CD8-positive, alpha-beta memory T cell (primary cell): ENCODE results near the gene AVPR2. TPM values are rescaled to one million over a fixed set of nuclear protein-coding genes. Genes with fewer than 3 reads are reported as not detected.

Experiments
- CTCF ChIA-PET: fragments of 350-600 bp; sonication (Branson Sonifier 250); formaldehyde crosslinking; loops from one replicate; lab custom pipeline; 2021; ENCODE audit warnings: antibody characterized with exemption; lab: Charles Lee
- POLR2A ChIA-PET: fragments of 350-600 bp; sonication (Branson Sonifier 250); formaldehyde crosslinking; loops from one replicate; lab custom pipeline; 2021; ENCODE audit warnings: antibody characterized with exemption; lab: Charles Lee
- DNase-seq, 5 donors: peaks; one replicate each; pipeline versions ENCODE4 v3.0.0 to v3.0.0-alpha.2; 2020 to 2022; ENCODE audit warnings: mixed read lengths in 1 of 5
- H3K27ac ChIP-seq: one replicate; pipeline ENCODE4 v1.7.0; 2013; ENCODE audit warnings: low read depth, mild to moderate bottlenecking, low read length, moderate library complexity
- H3K27me3 ChIP-seq: 2 replicates; pipeline ENCODE4 v1.7.0; 2013; ENCODE audit warnings: low read length, mild to moderate bottlenecking; ENCODE audit not compliant: insufficient read depth, poor library complexity, severe bottlenecking
- H3K36me3 ChIP-seq: 2 replicates; pipeline ENCODE4 v1.7.0; 2013; ENCODE audit warnings: mild to moderate bottlenecking, low read length, moderate library complexity; ENCODE audit not compliant: insufficient read depth
- H3K4me1 ChIP-seq: 2 replicates; pipeline ENCODE4 v1.7.0; 2013; ENCODE audit warnings: mild to moderate bottlenecking, low read length, moderate library complexity; ENCODE audit not compliant: insufficient read depth
- H3K4me3 ChIP-seq: 2 replicates; pipeline ENCODE4 v1.7.0; 2013; ENCODE audit warnings: mild to moderate bottlenecking, low read length
- H3K9me3 ChIP-seq: 2 replicates; pipeline ENCODE4 v1.7.0; 2013; ENCODE audit warnings: mild to moderate bottlenecking, low read length
- H3K27ac Mint-ChIP-seq, 8 donors: one replicate each; pipeline ENCODE4 v1.8.0; 2020 to 2021; ENCODE audit warnings: mixed read lengths in 8 of 8, mild to moderate bottlenecking in 6 of 8, inconsistent platforms in 3 of 8, moderate library complexity in 3 of 8
- H3K27me3 Mint-ChIP-seq, 2 donors: one replicate each; pipeline ENCODE4 v1.8.0; 2020 to 2021; ENCODE audit warnings: mixed read lengths in 2 of 2, mild to moderate bottlenecking in 1 of 2, moderate library complexity in 1 of 2
- H3K36me3 Mint-ChIP-seq, 3 donors: one replicate each; pipeline ENCODE4 v1.8.0; 2020 to 2021; ENCODE audit warnings: mixed read lengths in 3 of 3, inconsistent platforms in 1 of 3, mild to moderate bottlenecking in 1 of 3
- H3K4me1 Mint-ChIP-seq, 3 donors: one replicate each; pipeline ENCODE4 v1.8.0; 2020 to 2021; ENCODE audit warnings: mixed read lengths in 3 of 3, inconsistent platforms in 1 of 3, mild to moderate bottlenecking in 1 of 3
- H3K4me3 Mint-ChIP-seq, 7 donors: one replicate each; pipeline ENCODE4 v1.8.0; 2020 to 2021; ENCODE audit warnings: mixed read lengths in 7 of 7, mild to moderate bottlenecking in 6 of 7, moderate library complexity in 4 of 7, inconsistent platforms in 2 of 7
- H3K9me3 Mint-ChIP-seq, 5 donors: one replicate each; pipeline ENCODE4 v1.8.0; 2020 to 2022; ENCODE audit warnings: mixed read lengths in 5 of 5, mild to moderate bottlenecking in 3 of 5, moderate library complexity in 2 of 5, inconsistent platforms in 1 of 5
- polyA plus RNA-seq: library from polyadenylated mRNA; unstranded; fragments of 300-500 nt; fragmentation: Illumina TruSeq; gene quantifications from one replicate; pipeline ENCODE4 v1.2.3, GENCODE V29; 2021
- total RNA-seq, 2 experiments: library from RNA; stranded (reverse); gene quantifications; one replicate each; pipeline ENCODE4 v1.2.3, GENCODE V29; 2021

AVPR2 gene
- total and polyA plus RNA-seq, 3 experiments from 2014 or later: not detected

- Histone ChIP-seq H3K27ac (no peak overlapping the region), H3K4me1 (peaks cover 35% of the 10 kb centered on the region), H3K9me3 (no peaks in the 10 kb centered on the region), H3K4me3 (no peak overlapping the region), H3K36me3 (no peaks in the 10 kb centered on the region), H3K27me3 (no peaks in the 10 kb centered on the region)
- Mint-ChIP-seq H3K9me3 (peaks cover 0 to 1% (median 0%) of the 10 kb centered on the region in 5 donors), H3K27ac (peak overlapping the region in 5 of 8 donors; percentile 8 to 96 (median 64)), H3K4me1 (peaks cover 35 to 51% (median 44%) of the 10 kb centered on the region in 3 donors), H3K27me3 (peaks cover 0 to 4% of the 10 kb centered on the region in 2 donors), H3K36me3 (peaks cover 0 to 2% (median 0%) of the 10 kb centered on the region in 3 donors), H3K4me3 (peak overlapping the region in 2 of 7 donors; percentile 37 to 73)
- CTCF ChIA-PET: interaction anchor here (1.7 kb wide), 1 partner anchor 45 kb away, joined by 8 read pairs; no protein-coding TSS in a partner anchor
- DNase-seq: no peak
- POLR2A ChIA-PET: no interaction called here
Observed at GRCh38 chrX:153901753-153902140, 2.7 kb upstream of the AVPR2 start.

GRCh38 chrX:153902385-153902784 is 2.1 kb upstream of the AVPR2 start:
- H3K36me3 ChIP-seq: no peaks in the 10 kb centered on the region
- H3K27me3 ChIP-seq: no peaks in the 10 kb centered on the region
- Mint-ChIP-seq H3K9me3 (peaks cover 0 to 1% (median 0%) of the 10 kb centered on the region in 5 donors), H3K27me3 (peaks cover 0 to 3% of the 10 kb centered on the region in 2 donors), H3K4me3 (peak overlapping the region in 1 of 7 donors; percentile 44), H3K27ac (no peak overlapping the region), H3K4me1 (peaks cover 35 to 51% (median 44%) of the 10 kb centered on the region in 3 donors), H3K36me3 (peaks cover 0 to 5% (median 0%) of the 10 kb centered on the region in 3 donors)
- no peaks in the 10 kb centered on the region for H3K9me3 ChIP-seq
- DNase-seq: no peak
- ChIA-PET CTCF (no interaction called here), POLR2A (no interaction called here)
- H3K27ac ChIP-seq: no peak overlapping the region
- peaks cover 35% of the 10 kb centered on the region for H3K4me1 ChIP-seq
- no peak overlapping the region for H3K4me3 ChIP-seq

GRCh38 chrX:153903238-153903980 is 1.1 kb upstream of the AVPR2 start:
- H3K9me3 Mint-ChIP-seq: peaks cover 0 to 1% (median 0%) of the 10 kb centered on the region in 5 donors
- Histone ChIP-seq H3K9me3 (no peaks in the 10 kb centered on the region), H3K27me3 (no peaks in the 10 kb centered on the region), H3K27ac (no peak overlapping the region), H3K4me3 (no peak overlapping the region), H3K4me1 (peaks cover 35% of the 10 kb centered on the region), H3K36me3 (no peaks in the 10 kb centered on the region)
- no peak for DNase-seq
- ChIA-PET POLR2A (interaction anchor here (0.6 kb wide), 1 partner anchor 36 kb away, joined by 6 read pairs; no protein-coding TSS in a partner anchor), CTCF (no interaction called here)
- H3K36me3 Mint-ChIP-seq: peaks cover 0 to 11% (median 0%) of the 10 kb centered on the region in 3 donors
- H3K4me1 Mint-ChIP-seq: peaks cover 35 to 51% (median 44%) of the 10 kb centered on the region in 3 donors
- peaks cover 0 to 3% of the 10 kb centered on the region in 2 donors for H3K27me3 Mint-ChIP-seq
- peak overlapping the region in 5 of 8 donors; percentile 43 to 82 (median 52) for H3K27ac Mint-ChIP-seq
- H3K4me3 Mint-ChIP-seq: peak overlapping the region; percentile 41 to 76 (median 64)

DNA sequence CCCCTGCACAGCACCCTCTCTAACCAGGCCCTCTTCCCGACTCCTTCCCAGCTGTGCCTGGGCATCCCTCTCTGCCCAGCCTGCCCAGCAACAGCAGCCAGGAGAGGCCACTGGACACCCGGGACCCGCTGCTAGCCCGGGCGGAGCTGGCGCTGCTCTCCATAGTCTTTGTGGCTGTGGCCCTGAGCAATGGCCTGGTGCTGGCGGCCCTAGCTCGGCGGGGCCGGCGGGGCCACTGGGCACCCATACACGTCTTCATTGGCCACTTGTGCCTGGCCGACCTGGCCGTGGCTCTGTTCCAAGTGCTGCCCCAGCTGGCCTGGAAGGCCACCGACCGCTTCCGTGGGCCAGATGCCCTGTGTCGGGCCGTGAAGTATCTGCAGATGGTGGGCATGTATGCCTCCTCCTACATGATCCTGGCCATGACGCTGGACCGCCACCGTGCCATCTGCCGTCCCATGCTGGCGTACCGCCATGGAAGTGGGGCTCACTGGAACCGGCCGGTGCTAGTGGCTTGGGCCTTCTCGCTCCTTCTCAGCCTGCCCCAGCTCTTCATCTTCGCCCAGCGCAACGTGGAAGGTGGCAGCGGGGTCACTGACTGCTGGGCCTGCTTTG is 1.1 kb downstream of the AVPR2 start:
- peaks cover 34 to 49% (median 42%) of the 10 kb centered on the region in 3 donors for H3K4me1 Mint-ChIP-seq
- no peak for DNase-seq
- H3K9me3 ChIP-seq: no peaks in the 10 kb centered on the region
- H3K27ac Mint-ChIP-seq: peak overlapping the region in 7 of 8 donors; percentile 69 to 90 (median 87)
- no peak overlapping the region for H3K4me3 ChIP-seq
- POLR2A ChIA-PET: interaction anchor here (2.1 to 2.9 kb wide), 3 partner anchors 17 to 22 kb away, joined by 11 to 21 read pairs (median 15); partner anchors contain the start of gene ARHGAP4
- no peak overlapping the region for H3K27ac ChIP-seq
- peaks cover 0 to 2% of the 10 kb centered on the region in 2 donors for H3K27me3 Mint-ChIP-seq
- H3K36me3 Mint-ChIP-seq: peaks cover 0 to 21% (median 0%) of the 10 kb centered on the region in 3 donors
- H3K27me3 ChIP-seq: no peaks in the 10 kb centered on the region
- CTCF ChIA-PET: interaction anchor here (0.9 to 1.9 kb wide), 3 partner anchors 19 to 41 kb away, joined by 3 to 5 read pairs (median 3); no protein-coding TSS in a partner anchor
- peaks cover 0 to 2% (median 0%) of the 10 kb centered on the region in 5 donors for H3K9me3 Mint-ChIP-seq
- H3K36me3 ChIP-seq: no peaks in the 10 kb centered on the region
- H3K4me1 ChIP-seq: peaks cover 33% of the 10 kb centered on the region
- H3K4me3 Mint-ChIP-seq: peak overlapping the region in 5 of 7 donors; percentile 38 to 84 (median 64)

DNA sequence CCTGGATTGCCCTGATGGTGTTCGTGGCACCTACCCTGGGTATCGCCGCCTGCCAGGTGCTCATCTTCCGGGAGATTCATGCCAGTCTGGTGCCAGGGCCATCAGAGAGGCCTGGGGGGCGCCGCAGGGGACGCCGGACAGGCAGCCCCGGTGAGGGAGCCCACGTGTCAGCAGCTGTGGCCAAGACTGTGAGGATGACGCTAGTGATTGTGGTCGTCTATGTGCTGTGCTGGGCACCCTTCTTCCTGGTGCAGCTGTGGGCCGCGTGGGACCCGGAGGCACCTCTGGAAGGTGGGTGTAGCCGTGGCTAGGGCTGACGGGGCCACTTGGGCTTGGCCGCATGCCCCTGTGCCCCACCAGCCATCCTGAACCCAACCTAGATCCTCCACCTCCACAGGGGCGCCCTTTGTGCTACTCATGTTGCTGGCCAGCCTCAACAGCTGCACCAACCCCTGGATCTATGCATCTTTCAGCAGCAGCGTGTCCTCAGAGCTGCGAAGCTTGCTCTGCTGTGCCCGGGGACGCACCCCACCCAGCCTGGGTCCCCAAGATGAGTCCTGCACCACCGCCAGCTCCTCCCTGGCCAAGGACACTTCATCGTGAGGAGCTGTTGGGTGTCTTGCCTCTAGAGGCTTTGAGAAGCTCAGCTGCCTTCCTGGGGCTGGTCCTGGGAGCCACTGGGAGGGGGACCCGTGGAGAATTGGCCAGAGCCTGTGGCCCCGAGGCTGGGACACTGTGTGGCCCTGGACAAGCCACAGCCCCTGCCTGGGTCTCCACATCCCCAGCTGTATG is 1.8 kb downstream of the AVPR2 start:
- H3K27ac ChIP-seq: no peak overlapping the region
- POLR2A ChIA-PET: interaction anchor here (0.8 to 2.9 kb wide), 6 partner anchors 16 to 112 kb away, joined by 3 to 21 read pairs (median 8); partner anchors contain the start of genes ARHGAP4, IDH3G, NAA10 and SSR4
- H3K9me3 Mint-ChIP-seq: peaks cover 0 to 2% (median 0%) of the 10 kb centered on the region in 5 donors
- peaks cover 28% of the 10 kb centered on the region for H3K4me1 ChIP-seq
- peak overlapping the region in 5 of 7 donors; percentile 20 to 84 (median 46) for H3K4me3 Mint-ChIP-seq
- H3K4me1 Mint-ChIP-seq: peaks cover 29 to 42% (median 34%) of the 10 kb centered on the region in 3 donors
- H3K27ac Mint-ChIP-seq: peak overlapping the region; percentile 16 to 90 (median 84)
- H3K9me3 ChIP-seq: no peaks in the 10 kb centered on the region
- no peaks in the 10 kb centered on the region for H3K27me3 Mint-ChIP-seq
- H3K27me3 ChIP-seq: no peaks in the 10 kb centered on the region
- no peaks in the 10 kb centered on the region for H3K36me3 ChIP-seq
- peaks cover 0 to 21% (median 0%) of the 10 kb centered on the region in 3 donors for H3K36me3 Mint-ChIP-seq
- H3K4me3 ChIP-seq: no peak overlapping the region
- CTCF ChIA-PET: interaction anchor here (0.9 to 1.9 kb wide), 5 partner anchors 17 to 41 kb away, joined by 3 to 5 read pairs (median 3); no protein-coding TSS in a partner anchor
- peak; percentile 24 to 66 (median 32) for DNase-seq

DNA sequence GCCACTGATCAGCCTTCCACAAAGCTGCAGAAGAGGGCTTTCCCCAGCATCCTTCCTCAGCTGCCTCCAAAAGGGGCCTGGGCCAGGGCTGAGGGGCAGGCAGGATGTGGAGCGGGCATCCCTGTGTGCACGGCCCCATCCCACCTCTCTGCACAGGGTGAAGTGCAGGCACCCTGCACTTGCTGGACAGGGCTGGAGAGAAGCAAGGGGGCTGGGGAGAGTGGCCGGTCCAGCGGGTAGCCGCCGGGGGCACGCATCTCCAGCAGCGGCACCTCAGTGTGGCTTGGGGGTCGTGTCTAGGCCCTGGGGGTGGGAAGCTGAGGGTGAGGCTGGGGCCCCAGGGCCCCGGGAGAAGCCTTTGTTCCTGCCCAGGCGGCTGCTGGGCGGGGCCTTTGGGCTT is 3.0 kb downstream of the AVPR2 start:
- ChIA-PET POLR2A (interaction anchor here (0.8 to 2.9 kb wide), 5 partner anchors 15 to 113 kb away, joined by 3 to 21 read pairs (median 6); partner anchors contain the start of genes IDH3G, NAA10 and SSR4), CTCF (interaction anchor here (0.9 kb wide), 1 partner anchor 40 kb away, joined by 3 read pairs; no protein-coding TSS in a partner anchor)
- Mint-ChIP-seq H3K27ac (peak overlapping the region in 2 of 8 donors; percentile 56 to 70), H3K27me3 (peaks cover 0 to 3% of the 10 kb centered on the region in 2 donors), H3K4me1 (peaks cover 25 to 39% (median 33%) of the 10 kb centered on the region in 3 donors), H3K36me3 (peaks cover 0 to 27% (median 2%) of the 10 kb centered on the region in 3 donors), H3K9me3 (peaks cover 0 to 2% (median 0%) of the 10 kb centered on the region in 5 donors), H3K4me3 (no peak overlapping the region)
- DNase-seq: no peak
- Histone ChIP-seq H3K27ac (no peak overlapping the region), H3K27me3 (no peaks in the 10 kb centered on the region), H3K36me3 (no peaks in the 10 kb centered on the region), H3K4me1 (peaks cover 26% of the 10 kb centered on the region), H3K9me3 (no peaks in the 10 kb centered on the region), H3K4me3 (no peak overlapping the region)
